ENCODE measurements around the gene MUC2.

GRCh38 chr11:1069740-1070139 lies 4.9 kb upstream of the MUC2 start:
- no peak for TF ChIP-seq CTCF (IDR thresholded peaks at IDR 0.05)
- no peak for TF ChIP-seq POLR2A (IDR thresholded peaks at IDR 0.05)
